IMR-90 (cell line): ENCODE measurements around the gene AARSD1.
"Not testable (repeated sequence)": the region's sequence is repeated elsewhere in the genome, so short reads cannot be mapped to it uniquely, and the experiment has no call there.

Source experiments
- BHLHE40 ChIP-seq: fragments of 150-350 bp; IDR thresholded peaks from 2 replicates; pipeline ENCODE4 v1.6.1; 2016; ENCODE audit warnings: mild to moderate bottlenecking, low read depth, low read length
- CHD1 ChIP-seq: IDR thresholded peaks from 2 replicates; pipeline ENCODE4 v1.6.1; 2012; ENCODE audit warnings: low read depth, low read length, improper control_type of control experiment
- FOS ChIP-seq: fragments of 150-350 bp; IDR thresholded peaks from 2 replicates; pipeline ENCODE4 v1.6.1; 2016; ENCODE audit warnings: low read depth, low read length
- MAFK ChIP-seq: IDR thresholded peaks from 2 replicates; pipeline ENCODE4 v1.6.1; 2012; ENCODE audit warnings: low read depth, low read length, improper control_type of control experiment
- MAZ ChIP-seq: IDR thresholded peaks from 2 replicates; pipeline ENCODE4 v1.6.1; 2012; ENCODE audit warnings: low read depth, mild to moderate bottlenecking, low read length, improper control_type of control experiment, moderate library complexity, borderline replicate concordance
- NFE2L2 ChIP-seq: fragments of 150-350 bp; IDR thresholded peaks from 2 replicates; pipeline ENCODE4 v1.6.1; 2016; ENCODE audit warnings: low read depth, mild to moderate bottlenecking, low read length
- POLR2A ChIP-seq: IDR thresholded peaks from 2 replicates; pipeline ENCODE4 v1.6.1; 2012; ENCODE audit warnings: mild to moderate bottlenecking, low read depth, low read length
- RFX5 ChIP-seq: IDR thresholded peaks from 2 replicates; pipeline ENCODE4 v1.8.0; 2012; ENCODE audit warnings: low read depth, mild to moderate bottlenecking, low read length, moderate library complexity
- SMC3 ChIP-seq: fragments of 150-350 bp; IDR thresholded peaks from 2 replicates; pipeline ENCODE4 v1.6.1; 2016; ENCODE audit warnings: low read depth, mild to moderate bottlenecking, antibody characterized with exemption, low read length, moderate library complexity
- TF ChIP-seq, protein P1 (sequence below): fragments of 150-350 bp; IDR thresholded peaks from 2 replicates; pipeline ENCODE4 v1.6.1; 2017; ENCODE audit warnings: mild to moderate bottlenecking, antibody characterized with exemption, low read length, low read depth
- TF ChIP-seq, protein P2 (sequence below): conservative IDR thresholded peaks from 2 replicates; pipeline ENCODE4 v1.5.1; 2012; ENCODE audit warnings: mild to moderate bottlenecking, low read depth, low read length, improper control_type of control experiment

DNA sequence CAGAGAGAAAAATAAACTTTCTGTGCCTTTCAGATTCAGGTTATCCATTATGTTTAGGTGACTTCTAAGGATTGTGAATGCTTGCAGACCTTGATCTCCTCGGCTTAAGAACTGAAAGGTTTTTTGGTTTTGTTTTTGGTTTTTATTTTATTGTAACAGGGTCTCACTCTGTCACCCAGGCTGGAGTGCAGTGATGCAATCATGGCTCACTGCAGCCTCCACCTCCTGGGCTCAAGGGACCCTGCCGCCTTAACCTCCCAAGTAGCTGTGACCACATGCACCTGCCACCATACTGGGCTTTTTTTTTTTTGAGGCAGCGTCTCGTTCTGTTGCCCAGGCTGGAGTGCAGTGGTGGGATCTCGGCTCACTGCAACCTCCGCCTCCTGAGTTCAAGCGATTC, 40.8 kb downstream of the AARSD1 start:
- not testable (repeated sequence) for TF ChIP-seq MAZ, CHD1, SMC3, MAFK, BHLHE40, POLR2A, NFE2L2, RFX5, FOS
- TF ChIP-seq, protein P1, sequence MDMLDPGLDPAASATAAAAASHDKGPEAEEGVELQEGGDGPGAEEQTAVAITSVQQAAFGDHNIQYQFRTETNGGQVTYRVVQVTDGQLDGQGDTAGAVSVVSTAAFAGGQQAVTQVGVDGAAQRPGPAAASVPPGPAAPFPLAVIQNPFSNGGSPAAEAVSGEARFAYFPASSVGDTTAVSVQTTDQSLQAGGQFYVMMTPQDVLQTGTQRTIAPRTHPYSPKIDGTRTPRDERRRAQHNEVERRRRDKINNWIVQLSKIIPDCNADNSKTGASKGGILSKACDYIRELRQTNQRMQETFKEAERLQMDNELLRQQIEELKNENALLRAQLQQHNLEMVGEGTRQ: not testable (repeated sequence)
- TF ChIP-seq, protein P2, sequence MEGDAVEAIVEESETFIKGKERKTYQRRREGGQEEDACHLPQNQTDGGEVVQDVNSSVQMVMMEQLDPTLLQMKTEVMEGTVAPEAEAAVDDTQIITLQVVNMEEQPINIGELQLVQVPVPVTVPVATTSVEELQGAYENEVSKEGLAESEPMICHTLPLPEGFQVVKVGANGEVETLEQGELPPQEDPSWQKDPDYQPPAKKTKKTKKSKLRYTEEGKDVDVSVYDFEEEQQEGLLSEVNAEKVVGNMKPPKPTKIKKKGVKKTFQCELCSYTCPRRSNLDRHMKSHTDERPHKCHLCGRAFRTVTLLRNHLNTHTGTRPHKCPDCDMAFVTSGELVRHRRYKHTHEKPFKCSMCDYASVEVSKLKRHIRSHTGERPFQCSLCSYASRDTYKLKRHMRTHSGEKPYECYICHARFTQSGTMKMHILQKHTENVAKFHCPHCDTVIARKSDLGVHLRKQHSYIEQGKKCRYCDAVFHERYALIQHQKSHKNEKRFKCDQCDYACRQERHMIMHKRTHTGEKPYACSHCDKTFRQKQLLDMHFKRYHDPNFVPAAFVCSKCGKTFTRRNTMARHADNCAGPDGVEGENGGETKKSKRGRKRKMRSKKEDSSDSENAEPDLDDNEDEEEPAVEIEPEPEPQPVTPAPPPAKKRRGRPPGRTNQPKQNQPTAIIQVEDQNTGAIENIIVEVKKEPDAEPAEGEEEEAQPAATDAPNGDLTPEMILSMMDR: not testable (repeated sequence)
